Astrocyte (in vitro differentiated cells and primary cell): ENCODE measurements around the gene MRPS2. TPM values are rescaled to one million over a fixed set of nuclear protein-coding genes. Genes with fewer than 3 reads are reported as not detected.
"Not testable (repeated sequence)": the region's sequence is repeated elsewhere in the genome, so short reads cannot be mapped to it uniquely, and the experiment has no call there.

Experiments used
- DNase-seq: peaks from one replicate; pipeline ENCODE4 v3.0.0-alpha.2; 2010; ENCODE audit warnings: low read depth
- FAIRE-seq: peaks from 2 replicates; lab custom pipeline; 2011; peaks lifted over from hg19 to GRCh38; lab: Jason Lieb, UNC
- H2AFZ ChIP-seq: 2 replicates; pipeline ENCODE4 v1.6.0; 2012; ENCODE audit warnings: low read depth, low read length, inconsistent platforms
- H3K27ac ChIP-seq: 2 replicates; pipeline ENCODE4 v1.5.1; 2011; ENCODE audit warnings: low read depth, low read length, inconsistent platforms
- H3K27me3 ChIP-seq: 2 replicates; pipeline ENCODE4 v1.6.0; 2011; ENCODE audit warnings: low read length, inconsistent platforms; ENCODE audit not compliant: insufficient read depth
- H3K36me3 ChIP-seq: 2 replicates; pipeline ENCODE4 v1.5.1; 2011; ENCODE audit warnings: low read length, inconsistent platforms; ENCODE audit not compliant: insufficient read depth
- H3K4me1 ChIP-seq: 2 replicates; pipeline ENCODE4 v1.5.1; 2011; ENCODE audit warnings: low read length, inconsistent platforms; ENCODE audit not compliant: insufficient read depth
- H3K4me2 ChIP-seq: 2 replicates; pipeline ENCODE4 v1.6.0; 2012; ENCODE audit warnings: low read length, inconsistent platforms
- H3K4me3 ChIP-seq: 2 replicates; pipeline ENCODE4 v1.5.1; 2011; ENCODE audit warnings: low read depth, mild to moderate bottlenecking, low read length, inconsistent platforms; ENCODE audit not compliant: insufficient read depth
- H3K79me2 ChIP-seq: 2 replicates; pipeline ENCODE4 v1.6.0; 2012; ENCODE audit warnings: mild to moderate bottlenecking, low read length, inconsistent platforms; ENCODE audit not compliant: insufficient read depth
- H3K9ac ChIP-seq: 2 replicates; pipeline ENCODE4 v1.6.0; 2012; ENCODE audit warnings: mild to moderate bottlenecking, low read length, inconsistent platforms
- H3K9me3 ChIP-seq: 2 replicates; pipeline ENCODE4 v1.5.1; 2012; ENCODE audit warnings: low read depth, mild to moderate bottlenecking, low read length, inconsistent platforms; ENCODE audit not compliant: insufficient read depth
- H4K20me1 ChIP-seq: 2 replicates; pipeline ENCODE4 v1.6.0; 2012; ENCODE audit warnings: low read length, inconsistent platforms; ENCODE audit not compliant: insufficient read depth
- H3K27ac Mint-ChIP-seq: one replicate; pipeline ENCODE4 v1.8.0; 2021; ENCODE audit warnings: mild to moderate bottlenecking, mixed read lengths; ENCODE audit not compliant: unreplicated experiment
- H3K27me3 Mint-ChIP-seq: one replicate; pipeline ENCODE4 v1.8.0; 2021; ENCODE audit warnings: low read depth, mixed read lengths; ENCODE audit not compliant: unreplicated experiment
- H3K36me3 Mint-ChIP-seq: one replicate; pipeline ENCODE4 v1.8.0; 2021; ENCODE audit warnings: low read depth, mixed read lengths; ENCODE audit not compliant: unreplicated experiment
- H3K4me1 Mint-ChIP-seq: one replicate; pipeline ENCODE4 v1.8.0; 2021; ENCODE audit warnings: low read depth, mixed read lengths; ENCODE audit not compliant: unreplicated experiment
- H3K4me3 Mint-ChIP-seq: one replicate; pipeline ENCODE4 v1.8.0; 2021; ENCODE audit warnings: mild to moderate bottlenecking, moderate library complexity, mixed read lengths; ENCODE audit not compliant: unreplicated experiment
- H3K9me3 Mint-ChIP-seq: one replicate; pipeline ENCODE4 v1.8.0; 2021; ENCODE audit warnings: mild to moderate bottlenecking, mixed read lengths; ENCODE audit not compliant: unreplicated experiment
- EZH2 ChIP-seq: IDR thresholded peaks from 2 replicates; pipeline ENCODE4 v1.6.1; 2012; ENCODE audit warnings: mild to moderate bottlenecking, low read length, inconsistent platforms; ENCODE audit not compliant: insufficient read depth
- total RNA-seq: library from RNA; stranded (reverse); gene quantifications from 2 replicates; pipeline ENCODE4 v1.2.1, GENCODE V29; 2021
- TF ChIP-seq, protein P1 (sequence below): IDR thresholded peaks from 2 replicates; pipeline ENCODE4 v1.5.1; 2011; ENCODE audit warnings: low read depth, mild to moderate bottlenecking, inconsistent platforms, low read length, moderate library complexity; ENCODE audit not compliant: insufficient read depth

Gene MRPS2
- total RNA-seq, 1 donor from 2014 or later = 38.6 TPM

DNA sequence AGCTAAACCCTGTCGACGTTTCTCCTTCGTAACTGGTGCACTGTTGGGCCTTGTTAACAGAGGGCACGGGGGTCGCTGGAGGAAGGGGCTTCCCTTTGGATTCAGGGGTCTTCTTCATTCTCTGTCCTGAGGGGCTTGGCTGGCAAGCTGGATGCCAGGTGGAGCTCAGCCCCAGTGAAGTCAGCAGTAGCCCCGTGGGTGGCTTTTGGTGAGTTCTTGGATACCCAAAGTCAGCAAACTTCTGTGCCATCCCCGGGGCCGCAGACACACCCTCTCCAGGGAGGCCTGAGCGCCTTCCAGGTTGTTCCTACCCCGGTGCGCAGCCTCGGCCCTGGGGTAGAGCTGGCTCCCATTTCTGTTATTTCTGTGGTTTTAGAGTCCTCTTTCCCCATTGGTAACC, 33.2 kb downstream of the MRPS2 start:
- no peak for FAIRE-seq
- TF ChIP-seq, protein P1, sequence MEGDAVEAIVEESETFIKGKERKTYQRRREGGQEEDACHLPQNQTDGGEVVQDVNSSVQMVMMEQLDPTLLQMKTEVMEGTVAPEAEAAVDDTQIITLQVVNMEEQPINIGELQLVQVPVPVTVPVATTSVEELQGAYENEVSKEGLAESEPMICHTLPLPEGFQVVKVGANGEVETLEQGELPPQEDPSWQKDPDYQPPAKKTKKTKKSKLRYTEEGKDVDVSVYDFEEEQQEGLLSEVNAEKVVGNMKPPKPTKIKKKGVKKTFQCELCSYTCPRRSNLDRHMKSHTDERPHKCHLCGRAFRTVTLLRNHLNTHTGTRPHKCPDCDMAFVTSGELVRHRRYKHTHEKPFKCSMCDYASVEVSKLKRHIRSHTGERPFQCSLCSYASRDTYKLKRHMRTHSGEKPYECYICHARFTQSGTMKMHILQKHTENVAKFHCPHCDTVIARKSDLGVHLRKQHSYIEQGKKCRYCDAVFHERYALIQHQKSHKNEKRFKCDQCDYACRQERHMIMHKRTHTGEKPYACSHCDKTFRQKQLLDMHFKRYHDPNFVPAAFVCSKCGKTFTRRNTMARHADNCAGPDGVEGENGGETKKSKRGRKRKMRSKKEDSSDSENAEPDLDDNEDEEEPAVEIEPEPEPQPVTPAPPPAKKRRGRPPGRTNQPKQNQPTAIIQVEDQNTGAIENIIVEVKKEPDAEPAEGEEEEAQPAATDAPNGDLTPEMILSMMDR = no peak
- TF ChIP-seq EZH2 = no peak
- Mint-ChIP-seq H3K27me3 (peaks cover 4% of the 10 kb centered on the region), H3K36me3 (peaks cover 2% of the 10 kb centered on the region), H3K4me3 (no peak overlapping the region), H3K4me1 (peaks cover 22% of the 10 kb centered on the region), H3K9me3 (peaks cover 5% of the 10 kb centered on the region), H3K27ac (no peak overlapping the region)
- Histone ChIP-seq H3K4me2 (no peak overlapping the region), H3K27ac (no peak overlapping the region), H3K79me2 (no peaks in the 10 kb centered on the region), H3K36me3 (no peaks in the 10 kb centered on the region), H3K27me3 (no peaks in the 10 kb centered on the region), H3K9me3 (no peaks in the 10 kb centered on the region), H3K9ac (no peak overlapping the region), H3K4me3 (no peak overlapping the region), H2AFZ (no peak overlapping the region), H4K20me1 (no peaks in the 10 kb centered on the region), H3K4me1 (no peaks in the 10 kb centered on the region)
- DNase-seq = no peak

DNA sequence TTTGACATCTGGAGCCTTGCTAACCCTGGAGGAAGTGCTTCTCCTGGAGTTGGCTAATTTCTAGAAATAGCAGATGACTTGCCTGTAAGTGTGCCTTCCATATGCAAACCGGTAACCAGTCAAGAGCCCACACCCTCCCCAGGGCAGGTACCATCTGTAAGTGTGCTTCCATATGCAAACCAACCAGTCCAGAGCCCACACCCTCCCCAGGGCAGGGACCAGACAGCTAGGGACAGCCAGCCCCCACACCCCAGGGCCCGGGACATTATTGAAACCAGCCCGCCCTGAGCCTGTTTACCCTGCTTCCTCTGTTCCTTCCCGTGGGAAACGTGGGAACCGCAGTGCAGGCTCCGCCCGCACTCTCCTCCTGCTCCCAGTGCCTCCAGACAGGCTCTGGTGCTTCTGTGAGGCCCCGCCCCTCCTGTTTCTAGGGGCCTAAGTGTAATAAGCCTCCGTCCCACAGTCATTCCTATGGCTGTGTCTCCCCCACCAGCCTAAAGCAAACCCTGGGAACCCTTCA, 33.8 kb downstream of the MRPS2 start:
- not testable (repeated sequence) for H4K20me1 ChIP-seq, H3K4me3 Mint-ChIP-seq, H3K27ac ChIP-seq, H2AFZ ChIP-seq, H3K9me3 ChIP-seq, H3K9me3 Mint-ChIP-seq, H3K27me3 ChIP-seq, DNase-seq, H3K36me3 ChIP-seq, H3K4me2 ChIP-seq, H3K4me1 ChIP-seq, FAIRE-seq, H3K4me3 ChIP-seq, H3K27ac Mint-ChIP-seq, H3K79me2 ChIP-seq, H3K36me3 Mint-ChIP-seq, H3K27me3 Mint-ChIP-seq, H3K9ac ChIP-seq
- peaks cover 20% of the 10 kb centered on the region for H3K4me1 Mint-ChIP-seq

DNA sequence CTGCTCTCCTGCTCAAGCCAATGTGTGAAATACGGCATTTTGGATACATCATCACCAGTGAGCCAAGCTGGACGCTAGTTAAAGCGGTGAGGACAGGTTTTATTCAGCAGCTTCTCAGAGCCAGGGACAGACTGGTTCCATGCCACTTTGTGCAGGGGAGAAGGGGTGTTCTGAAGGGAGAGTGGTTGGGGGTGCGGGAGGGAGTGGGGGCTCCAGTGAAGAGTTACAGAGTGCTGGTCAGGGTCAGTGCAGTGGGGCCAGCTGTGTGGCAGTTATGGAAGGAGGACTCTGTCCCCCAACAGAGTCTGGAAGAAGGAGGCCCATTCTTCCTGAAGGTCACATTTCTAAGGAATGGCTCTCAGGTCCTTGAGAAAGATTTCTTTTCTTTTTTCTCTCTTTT, 34.3 kb downstream of the MRPS2 start:
- H3K4me1 Mint-ChIP-seq = peaks cover 20% of the 10 kb centered on the region
- H3K36me3 Mint-ChIP-seq, H3K36me3 ChIP-seq, H3K9ac ChIP-seq, H4K20me1 ChIP-seq, DNase-seq, H3K4me3 Mint-ChIP-seq, FAIRE-seq, H3K9me3 ChIP-seq, H2AFZ ChIP-seq, H3K27ac ChIP-seq, H3K27me3 ChIP-seq, H3K4me3 ChIP-seq, H3K9me3 Mint-ChIP-seq, H3K4me2 ChIP-seq, H3K4me1 ChIP-seq, H3K79me2 ChIP-seq, H3K27ac Mint-ChIP-seq: not testable (repeated sequence)
- H3K27me3 Mint-ChIP-seq = peaks cover 14% of the 10 kb centered on the region

DNA sequence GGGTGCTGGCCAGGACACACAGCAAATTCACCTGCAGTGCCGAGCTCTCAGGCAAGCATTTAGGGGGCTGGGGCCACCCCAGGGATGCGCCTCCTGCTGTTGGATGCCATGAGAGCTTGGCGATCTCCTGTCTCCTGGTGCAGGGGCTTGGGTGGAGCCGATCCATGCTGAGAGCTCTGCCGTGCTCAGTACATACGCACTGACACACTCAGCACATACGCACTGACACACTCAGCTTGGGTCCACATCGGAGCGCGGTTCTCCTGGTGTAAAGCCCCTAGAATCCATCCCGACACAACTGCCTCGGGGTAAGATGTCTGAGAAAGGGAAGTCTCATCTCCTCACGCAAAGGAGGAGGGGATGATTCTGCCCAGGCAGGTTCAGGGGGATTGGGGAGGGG, 35.1 kb downstream of the MRPS2 start:
- H2AFZ ChIP-seq, H3K4me3 Mint-ChIP-seq, H3K36me3 ChIP-seq, H3K9ac ChIP-seq, H3K4me2 ChIP-seq, H3K4me1 ChIP-seq, H4K20me1 ChIP-seq, H3K4me3 ChIP-seq, DNase-seq, H3K27ac ChIP-seq, H3K27ac Mint-ChIP-seq, H3K9me3 Mint-ChIP-seq, H3K79me2 ChIP-seq, H3K9me3 ChIP-seq, FAIRE-seq, H3K27me3 ChIP-seq, H3K36me3 Mint-ChIP-seq: not testable (repeated sequence)
- Mint-ChIP-seq H3K4me1 (peaks cover 20% of the 10 kb centered on the region), H3K27me3 (peaks cover 19% of the 10 kb centered on the region)
